Liver (tissue), 9 donors: ENCODE results near the gene APOOL. TPM values are rescaled to one million over a fixed set of nuclear protein-coding genes. Genes with fewer than 3 reads are reported as not detected.

ENCODE experiments used
- DNase-seq: peaks from one replicate; pipeline ENCODE4 v3.0.0-alpha.2; 2017; ENCODE audit warnings: low spot score
- H3K27ac ChIP-seq, 2 donors: one replicate each; pipeline ENCODE4 v1.7.0; 2013; ENCODE audit warnings: inconsistent platforms in 2 of 2, low read length in 2 of 2, control low read depth in 1 of 2, low read depth in 1 of 2, mild to moderate bottlenecking in 1 of 2
- H3K27me3 ChIP-seq, 4 donors: one replicate each; pipeline versions ENCODE4 v1.6.1 to v1.7.0; 2013; ENCODE audit warnings: low read length in 3 of 4, inconsistent platforms in 1 of 4, mild to moderate bottlenecking in 1 of 4, moderate library complexity in 1 of 4; ENCODE audit not compliant: control insufficient read depth in 4 of 4, insufficient read depth in 4 of 4
- H3K36me3 ChIP-seq, 4 donors: one replicate each; pipeline versions ENCODE4 v1.6.1 to v1.7.0; 2013; ENCODE audit warnings: low read length in 3 of 4, mild to moderate bottlenecking in 3 of 4, low read depth in 1 of 4, moderate library complexity in 1 of 4; ENCODE audit not compliant: control insufficient read depth in 4 of 4, insufficient read depth in 3 of 4
- H3K4me1 ChIP-seq, 4 donors: one replicate each; pipeline versions ENCODE4 v1.6.1 to v1.7.0; 2013; ENCODE audit warnings: low read length in 3 of 4, mild to moderate bottlenecking in 3 of 4, moderate library complexity in 1 of 4; ENCODE audit not compliant: control insufficient read depth in 4 of 4, insufficient read depth in 4 of 4
- H3K4me3 ChIP-seq, 3 donors: one replicate each; pipeline versions ENCODE4 v1.6.1 to v1.7.0; 2013; ENCODE audit warnings: low read length in 3 of 3, control low read depth in 1 of 3, low read depth in 1 of 3, mild to moderate bottlenecking in 1 of 3
- H3K9ac ChIP-seq, 2 donors: one replicate each; pipeline ENCODE4 v1.7.0; 2013; ENCODE audit warnings: low read length in 2 of 2, mild to moderate bottlenecking in 2 of 2, moderate library complexity in 2 of 2, control low read depth in 1 of 2, low read depth in 1 of 2
- H3K9me3 ChIP-seq, 4 donors: one replicate each; pipeline versions ENCODE4 v1.6.1 to v1.7.0; 2013; ENCODE audit warnings: low read length in 3 of 4; ENCODE audit not compliant: control insufficient read depth in 4 of 4
- ATF3 ChIP-seq: IDR thresholded peaks from 2 replicates; pipeline ENCODE4 v1.6.1; 2016; ENCODE audit warnings: antibody characterized with exemption
- CTCF ChIP-seq: fragments of 150-350 bp; IDR thresholded peaks from 2 replicates; pipeline ENCODE4 v1.5.1; 2017; ENCODE audit warnings: improper control_type of control experiment, low read depth, low read length; ENCODE audit not compliant: missing input control
- EGR1 ChIP-seq, 2 donors: IDR thresholded peaks; 2 replicates each; pipeline ENCODE4 v1.6.1; 2016 to 2018; ENCODE audit warnings: antibody characterized with exemption in 2 of 2, low read depth in 2 of 2
- FOXA1 ChIP-seq: IDR thresholded peaks from 2 replicates; pipeline ENCODE4 v1.6.1; 2016; ENCODE audit warnings: antibody characterized with exemption
- FOXA2 ChIP-seq: IDR thresholded peaks from 2 replicates; pipeline ENCODE4 v1.6.1; 2016; ENCODE audit warnings: antibody characterized with exemption
- GABPA ChIP-seq, 2 donors: IDR thresholded peaks in 1 of 2; conservative IDR thresholded peaks in 1 of 2; 2 replicates each; pipeline ENCODE4 v1.6.1; 2016; ENCODE audit warnings: antibody characterized with exemption in 2 of 2, mild to moderate bottlenecking in 1 of 2, moderate library complexity in 1 of 2
- HNF4A ChIP-seq, 2 donors: conservative IDR thresholded peaks; 2 replicates each; pipeline ENCODE4 v1.6.1; 2016; ENCODE audit warnings: antibody characterized with exemption in 2 of 2, mild to moderate bottlenecking in 2 of 2
- HNF4G ChIP-seq: IDR thresholded peaks from 2 replicates; pipeline ENCODE4 v1.6.1; 2016; ENCODE audit warnings: antibody characterized with exemption
- JUND ChIP-seq, 2 donors: IDR thresholded peaks; 2 replicates each; pipeline ENCODE4 v1.6.1; 2016; ENCODE audit warnings: antibody characterized with exemption in 2 of 2
- MAX ChIP-seq: IDR thresholded peaks from 2 replicates; pipeline ENCODE4 v1.6.1; 2016; ENCODE audit warnings: antibody characterized with exemption
- NR2F2 ChIP-seq: IDR thresholded peaks from 2 replicates; pipeline ENCODE4 v1.6.1; 2016; ENCODE audit warnings: antibody characterized with exemption
- RAD21 ChIP-seq, 2 donors: IDR thresholded peaks; 2 replicates each; pipeline ENCODE4 v1.6.1; 2016; ENCODE audit warnings: antibody characterized with exemption in 2 of 2, mild to moderate bottlenecking in 2 of 2
- REST ChIP-seq: IDR thresholded peaks from 2 replicates; pipeline ENCODE4 v1.6.1; 2016; ENCODE audit warnings: antibody characterized with exemption, mild to moderate bottlenecking
- RXRA ChIP-seq, 2 donors: IDR thresholded peaks; 2 replicates each; pipeline ENCODE4 v1.6.1; 2017 to 2018; ENCODE audit warnings: antibody characterized with exemption in 2 of 2, mild to moderate bottlenecking in 1 of 2
- SP1 ChIP-seq: IDR thresholded peaks from 2 replicates; pipeline ENCODE4 v1.6.1; 2018; ENCODE audit warnings: antibody characterized with exemption, mild to moderate bottlenecking
- TAF1 ChIP-seq: conservative IDR thresholded peaks from 2 replicates; pipeline ENCODE4 v1.6.1; 2016; ENCODE audit warnings: antibody characterized with exemption, mild to moderate bottlenecking
- YY1 ChIP-seq: IDR thresholded peaks from 2 replicates; pipeline ENCODE4 v1.6.1; 2016; ENCODE audit warnings: antibody characterized with exemption, mild to moderate bottlenecking
- ZBTB33 ChIP-seq: IDR thresholded peaks from 2 replicates; pipeline ENCODE4 v1.6.1; 2016; ENCODE audit warnings: antibody characterized with exemption
- WGBS: extraction: QIAGEN DNeasy Blood & Tissue Kit; methylation state at CpG from one replicate; pipeline ENCODE4 v1.1.7; 2013; 5-methylcytosine and 5-hydroxymethylcytosine counted together
- polyA plus RNA-seq, 2 donors: library from polyadenylated mRNA; stranded (reverse) in 1 of 2; unstranded in 1 of 2; fragments of 200-250 nt in 1 of 2; fragments of >200 nt in 1 of 2; fragmentation: Nextera tagmentation in 1 of 2; extraction: Ambion mirVana in 1 of 2; gene quantifications; one replicate each; pipeline versions ENCODE4 v1.2.1 to v1.2.3, GENCODE V29; 2013 to 2015
- total RNA-seq, 2 donors: library from RNA; depleted of rRNA; stranded (reverse); fragments of >200 nt; gene quantifications; one replicate each; pipeline ENCODE4 v1.2.3, GENCODE V29; 2014
- donor health status: healthy.
- donor health status: healthy.
- donor health status: healthy.
- donor health status: healthy.
- donor health status: healthy.

Gene APOOL
- total and polyA plus RNA-seq, 4 donors: 7.5 to 12.1 (median 10.7) TPM

- Histone ChIP-seq H3K9ac (no peak overlapping the region), H3K4me1 (no peaks in the 10 kb centered on the region), H3K27ac (no peak overlapping the region), H3K4me3 (no peak overlapping the region), H3K9me3 (peaks cover 0 to 3% (median 0%) of the 10 kb centered on the region in 4 donors), H3K36me3 (no peaks in the 10 kb centered on the region), H3K27me3 (no peaks in the 10 kb centered on the region)
- TF ChIP-seq JUND (IDR thresholded peaks at IDR 0.05): no peak
- no peak for TF ChIP-seq FOXA2
- no peak for TF ChIP-seq FOXA1
- TF ChIP-seq YY1: no peak
- TF ChIP-seq NR2F2: no peak
- TF ChIP-seq HNF4A (conservative IDR thresholded peaks at IDR 0.05): no peak
- no peak for TF ChIP-seq EGR1 (IDR thresholded peaks at IDR 0.05; ENCODE audit: low read depth in 2 of 2)
- no peak for TF ChIP-seq MAX
- TF ChIP-seq SP1: no peak
- TF ChIP-seq REST: no peak
- TF ChIP-seq ZBTB33: no peak
- TF ChIP-seq TAF1: no peak
- TF ChIP-seq RAD21 (IDR thresholded peaks at IDR 0.05): no peak
- no peak for TF ChIP-seq ATF3
- no peak for TF ChIP-seq RXRA (IDR thresholded peaks at IDR 0.05)
- TF ChIP-seq CTCF: no peak
- no peak for TF ChIP-seq HNF4G
- TF ChIP-seq GABPA (IDR thresholded peaks at IDR 0.05 in 1 of 2, conservative IDR thresholded peaks at IDR 0.05 in 1 of 2): no peak
- WGBS: 98% methylated on average over 2 of the region's 2 CpGs
- no peak for DNase-seq
Measured at GRCh38 chrX:85108165-85108564, 104.5 kb downstream of the APOOL start.
